ENCODE data around the gene SERPINB3.
"Not testable (repeated sequence)": the region's sequence is repeated elsewhere in the genome, so short reads cannot be mapped to it uniquely, and the experiment has no call there.

Gene SERPINB3

GRCh38 chr18:63644694-63645093 is 17.0 kb downstream of the SERPINB3 start:
- DNase-seq: not testable (repeated sequence)

GRCh38 chr18:63644142-63644541 is 17.6 kb downstream of the SERPINB3 start, which contains the start of gene SERPINB4:
Gene SERPINB4, minus strand, starts transcription at chr18:63644256. Its CDS starts 679 bp downstream, at chr18:63643577.
- DNase-seq: not testable (repeated sequence)

- not testable (repeated sequence) for DNase-seq
Measured at GRCh38 chr18:63642668-63643356, 18.9 kb downstream of the SERPINB3 start.

- DNase-seq: not testable (repeated sequence)
Measured at GRCh38 chr18:63641157-63641680, 20.5 kb downstream of the SERPINB3 start.

- no peak for DNase-seq
Measured at GRCh38 chr18:63637703-63638102, 24.0 kb downstream of the SERPINB3 start.

GRCh38 chr18:63627819-63628218 is 33.9 kb downstream of the SERPINB3 start:
- DNase-seq: no peak

GRCh38 chr18:63626431-63626830 is 35.3 kb downstream of the SERPINB3 start:
- no peak for DNase-seq

- DNase-seq: no peak
Measured at GRCh38 chr18:63624863-63625262, 36.8 kb downstream of the SERPINB3 start.

- no peak for DNase-seq
Measured at GRCh38 chr18:63619661-63620060, 42.0 kb downstream of the SERPINB3 start.

GRCh38 chr18:63617915-63618234 is 43.8 kb downstream of the SERPINB3 start:
- no peak for DNase-seq

- DNase-seq: no peak
Measured at GRCh38 chr18:63617049-63617914, 44.4 kb downstream of the SERPINB3 start.

GRCh38 chr18:63613420-63613819 is 48.3 kb downstream of the SERPINB3 start:
- no peak for DNase-seq

GRCh38 chr18:63606526-63606925 is 55.2 kb downstream of the SERPINB3 start:
- no peak for DNase-seq
